HEK293T (cell line): Measurements from ENCODE around the gene APOOL.

Experiments
- ARNT ChIP-seq: fragments of 450-650 bp; IDR thresholded peaks from 2 replicates; pipeline ENCODE4 v1.6.1; 2017; ENCODE audit warnings: mild to moderate bottlenecking
- BHLHE40 ChIP-seq: fragments of 450-650 bp; IDR thresholded peaks from 2 replicates; pipeline ENCODE4 v1.6.1; 2016; ENCODE audit warnings: mild to moderate bottlenecking, moderate library complexity, borderline replicate concordance
- CTBP1 ChIP-seq: fragments of 450-650 bp; IDR thresholded peaks from 2 replicates; pipeline ENCODE4 v1.6.1; 2016; ENCODE audit warnings: borderline replicate concordance
- ELF4 ChIP-seq: fragments of 450-650 bp; IDR thresholded peaks from 2 replicates; pipeline ENCODE4 v1.6.1; 2017; ENCODE audit warnings: antibody characterized with exemption
- FOXA1 ChIP-seq: fragments of 450-650 bp; IDR thresholded peaks from 2 replicates; pipeline ENCODE4 v1.6.1; 2016; ENCODE audit warnings: mild to moderate bottlenecking
- FOXK2 ChIP-seq: fragments of 450-650 bp; IDR thresholded peaks from 2 replicates; pipeline ENCODE4 v1.6.1; 2016; ENCODE audit warnings: mild to moderate bottlenecking
- FOXM1 ChIP-seq: fragments of 450-650 bp; IDR thresholded peaks from 2 replicates; pipeline ENCODE4 v1.6.1; 2017; ENCODE audit warnings: mild to moderate bottlenecking, borderline replicate concordance
- HDGF ChIP-seq: fragments of 450-650 bp; IDR thresholded peaks from 2 replicates; pipeline ENCODE4 v1.6.1; 2017; ENCODE audit warnings: antibody characterized with exemption, borderline replicate concordance
- L3MBTL2 ChIP-seq: fragments of 450-650 bp; conservative IDR thresholded peaks from 2 replicates; pipeline ENCODE4 v1.6.1; 2016; ENCODE audit warnings: mild to moderate bottlenecking
- NFRKB ChIP-seq: fragments of 450-650 bp; IDR thresholded peaks from 2 replicates; pipeline ENCODE4 v1.6.1; 2016; ENCODE audit warnings: mild to moderate bottlenecking, moderate library complexity
- PKNOX1 ChIP-seq: fragments of 450-650 bp; IDR thresholded peaks from 2 replicates; pipeline ENCODE4 v1.6.1; 2016
- SP1 ChIP-seq: fragments of 450-650 bp; IDR thresholded peaks from 2 replicates; pipeline ENCODE4 v1.6.1; 2017
- SUZ12 ChIP-seq: fragments of 450-650 bp; IDR thresholded peaks from 2 replicates; pipeline ENCODE4 v1.6.1; 2016; ENCODE audit warnings: mild to moderate bottlenecking

- TF ChIP-seq PKNOX1 (no peak), SUZ12 (no peak), ELF4 (no peak), SP1 (no peak), FOXK2 (no peak), NFRKB (no peak), L3MBTL2 (no peak), CTBP1 (no peak), FOXA1 (no peak), FOXM1 (no peak), ARNT (no peak), HDGF (no peak), BHLHE40 (no peak)
Measured at GRCh38 chrX:85115252-85115651, 111.6 kb downstream of the APOOL start.
